H9 (cell line): Measurements from ENCODE around the gene NTRK3. TPM values are rescaled to one million over a fixed set of nuclear protein-coding genes. Genes with fewer than 3 reads are reported as not detected.

Experiments
- DNase-seq: peaks from one replicate; pipeline ENCODE4 v3.0.0-alpha.2; 2017
- H2AFZ ChIP-seq: one replicate; pipeline ENCODE4 v1.6.1; 2013; ENCODE audit warnings: mild to moderate bottlenecking, low read length, control low read depth, moderate library complexity
- H2AK5ac ChIP-seq: 2 replicates; pipeline ENCODE4 v1.6.1; 2013; ENCODE audit warnings: low read length, control low read depth, mixed read lengths; ENCODE audit not compliant: insufficient read length
- H2BK120ac ChIP-seq: one replicate; pipeline ENCODE4 v1.6.1; 2013; ENCODE audit warnings: low read depth, mild to moderate bottlenecking, low read length, control low read depth, inconsistent platforms; ENCODE audit not compliant: poor library complexity, severe bottlenecking
- H2BK12ac ChIP-seq: 2 replicates; pipeline ENCODE4 v1.6.1; 2013; ENCODE audit warnings: low read length, control low read depth, mixed read lengths, low read depth; ENCODE audit not compliant: insufficient read length
- H2BK15ac ChIP-seq: 2 replicates; pipeline ENCODE4 v1.6.1; 2013; ENCODE audit warnings: low read depth, low read length, control low read depth
- H2BK20ac ChIP-seq: one replicate; pipeline ENCODE4 v1.6.1; 2013; ENCODE audit warnings: low read depth, mild to moderate bottlenecking, low read length, control low read depth, inconsistent platforms; ENCODE audit not compliant: poor library complexity, severe bottlenecking
- H2BK5ac ChIP-seq: 2 replicates; pipeline ENCODE4 v1.6.1; 2013; ENCODE audit warnings: low read length, control low read depth, mixed read lengths; ENCODE audit not compliant: insufficient read length
- H3K14ac ChIP-seq: 2 replicates; pipeline ENCODE4 v1.6.1; 2013; ENCODE audit warnings: low read length, control low read depth; ENCODE audit not compliant: insufficient read depth
- H3K18ac ChIP-seq: 2 replicates; pipeline ENCODE4 v1.6.1; 2013; ENCODE audit warnings: low read depth, mild to moderate bottlenecking, mixed read lengths, low read length, control low read depth; ENCODE audit not compliant: insufficient read length
- H3K23ac ChIP-seq: 2 replicates; pipeline ENCODE4 v1.6.1; 2013; ENCODE audit warnings: low read length, control low read depth, mixed read lengths, low read depth; ENCODE audit not compliant: insufficient read length
- H3K23me2 ChIP-seq: 2 replicates; pipeline ENCODE4 v1.6.1; 2013; ENCODE audit warnings: low read depth, mild to moderate bottlenecking, mixed read lengths, low read length, control low read depth; ENCODE audit not compliant: insufficient read length, poor library complexity, severe bottlenecking
- H3K27ac ChIP-seq: 2 replicates; pipeline ENCODE4 v1.5.1; 2013; ENCODE audit warnings: low read length, control low read depth, mixed read lengths, low read depth; ENCODE audit not compliant: insufficient read length
- H3K27me3 ChIP-seq: 2 replicates; pipeline ENCODE4 v1.6.1; 2013; ENCODE audit warnings: low read length, control low read depth, inconsistent platforms; ENCODE audit not compliant: insufficient read depth
- H3K4ac ChIP-seq: 2 replicates; pipeline ENCODE4 v1.6.1; 2013; ENCODE audit warnings: low read depth, mild to moderate bottlenecking, control low read depth, inconsistent platforms, low read length, moderate library complexity
- H3K4me1 ChIP-seq: 2 replicates; pipeline ENCODE4 v1.6.1; 2013; ENCODE audit warnings: low read length, control low read depth, inconsistent platforms; ENCODE audit not compliant: insufficient read depth
- H3K4me2 ChIP-seq: 2 replicates; pipeline ENCODE4 v1.6.1; 2013; ENCODE audit warnings: low read length, control low read depth, mixed read lengths; ENCODE audit not compliant: insufficient read length, insufficient read depth
- H3K56ac ChIP-seq: 2 replicates; pipeline ENCODE4 v1.6.1; 2013; ENCODE audit warnings: low read depth, mild to moderate bottlenecking, mixed read lengths, low read length, control low read depth; ENCODE audit not compliant: insufficient read length
- H3K79me1 ChIP-seq: 2 replicates; pipeline ENCODE4 v1.6.1; 2013; ENCODE audit warnings: low read depth, mild to moderate bottlenecking, moderate library complexity, low read length, control low read depth, inconsistent platforms; ENCODE audit not compliant: insufficient read depth, poor library complexity, severe bottlenecking
- H3K79me2 ChIP-seq: 2 replicates; pipeline ENCODE4 v1.6.1; 2013; ENCODE audit warnings: low read length, control low read depth, inconsistent platforms; ENCODE audit not compliant: insufficient read depth
- H3K9ac ChIP-seq: 2 replicates; pipeline ENCODE4 v1.6.1; 2013; ENCODE audit warnings: low read length, control low read depth, mixed read lengths; ENCODE audit not compliant: insufficient read length; ENCODE audit errors: extremely low read depth
- H3K9me3 ChIP-seq: one replicate; pipeline ENCODE4 v1.6.1; 2013; ENCODE audit warnings: low read depth, low read length, inconsistent platforms; ENCODE audit not compliant: control insufficient read depth
- H3T11ph ChIP-seq: one replicate; pipeline ENCODE4 v1.6.1; 2013; ENCODE audit warnings: mild to moderate bottlenecking, low read length, control low read depth, inconsistent platforms
- H4K20me1 ChIP-seq: one replicate; pipeline ENCODE4 v1.6.1; 2013; ENCODE audit not compliant: control insufficient read depth, insufficient read length, insufficient read depth
- H4K5ac ChIP-seq: 2 replicates; pipeline ENCODE4 v1.6.1; 2013; ENCODE audit warnings: low read depth, mild to moderate bottlenecking, mixed read lengths, low read length, control low read depth; ENCODE audit not compliant: insufficient read length
- H4K8ac ChIP-seq: replicated peaks from 2 replicates; pipeline ENCODE4 v1.6.1; 2013; ENCODE audit warnings: low read length, control low read depth, mixed read lengths, low read depth; ENCODE audit not compliant: insufficient read length
- H4K91ac ChIP-seq: 2 replicates; pipeline ENCODE4 v1.6.1; 2013; ENCODE audit warnings: low read depth, mild to moderate bottlenecking, moderate library complexity, mixed read lengths, low read length, control low read depth; ENCODE audit not compliant: insufficient read length
- H3K27ac Mint-ChIP-seq, 3 experiments: 2 replicates in 2 of 3; 3 replicates in 1 of 3; pipeline ENCODE4 v1.8.0; 2020 to 2021; ENCODE audit warnings: mixed read lengths in 3 of 3, mild to moderate bottlenecking in 1 of 3, moderate library complexity in 1 of 3
- H3K27me3 Mint-ChIP-seq: 2 replicates; pipeline ENCODE4 v1.8.0; 2021; ENCODE audit warnings: low read depth, mild to moderate bottlenecking, moderate library complexity, mixed read lengths
- H3K36me3 Mint-ChIP-seq, 3 experiments: 2 replicates in 2 of 3; 3 replicates in 1 of 3; pipeline ENCODE4 v1.8.0; 2020 to 2021; ENCODE audit warnings: low read depth in 3 of 3, mixed read lengths in 3 of 3; ENCODE audit not compliant: insufficient read depth in 1 of 3
- H3K4me1 Mint-ChIP-seq, 2 experiments: 2 replicates each; pipeline ENCODE4 v1.8.0; 2020; ENCODE audit warnings: mixed read lengths in 2 of 2
- H3K4me3 Mint-ChIP-seq, 2 experiments: 2 replicates in 1 of 2; 3 replicates in 1 of 2; pipeline ENCODE4 v1.8.0; 2020 to 2021; ENCODE audit warnings: mild to moderate bottlenecking in 2 of 2, mixed read lengths in 2 of 2, moderate library complexity in 1 of 2
- H3K9me3 Mint-ChIP-seq, 2 experiments: 2 replicates in 1 of 2; 3 replicates in 1 of 2; pipeline ENCODE4 v1.8.0; 2020; ENCODE audit warnings: mild to moderate bottlenecking in 2 of 2, mixed read lengths in 2 of 2, moderate library complexity in 1 of 2
- WGBS: extraction: QIAGEN DNeasy Blood & Tissue Kit; methylation state at CpG from one replicate; pipeline ENCODE4 v1.1.7; 2013; ENCODE audit warnings: missing lambda C conversion rate, low lambda C conversion rate, mixed read lengths; ENCODE audit not compliant: insufficient read length; ENCODE audit errors: extremely low coverage; 5-methylcytosine and 5-hydroxymethylcytosine counted together
- long read RNA-seq: library from polyadenylated mRNA; unstranded; transcript quantifications from one replicate; pipeline ENCODE4 v2.0.0, GENCODE V29; 2020
- total RNA-seq: library from RNA; stranded (reverse); gene quantifications from 2 replicates; pipeline ENCODE4 v1.2.1, GENCODE V29; 2021
- TF ChIP-seq, protein P1 (sequence below): fragments of 200-600 bp; sonication (generic); conservative IDR thresholded peaks from 3 replicates; pipeline ENCODE4 v1.8.0; 2021; ENCODE audit warnings: antibody characterized with exemption, mild to moderate bottlenecking

NTRK3 gene
- 2.4 and 2.5 TPM in 2 replicates for total RNA-seq
- long read RNA-seq, partial matches to known transcripts, result 0 of 1 reads
- long read RNA-seq, other reads (novel, unspliced or antisense), result 1 of 1 reads

DNA sequence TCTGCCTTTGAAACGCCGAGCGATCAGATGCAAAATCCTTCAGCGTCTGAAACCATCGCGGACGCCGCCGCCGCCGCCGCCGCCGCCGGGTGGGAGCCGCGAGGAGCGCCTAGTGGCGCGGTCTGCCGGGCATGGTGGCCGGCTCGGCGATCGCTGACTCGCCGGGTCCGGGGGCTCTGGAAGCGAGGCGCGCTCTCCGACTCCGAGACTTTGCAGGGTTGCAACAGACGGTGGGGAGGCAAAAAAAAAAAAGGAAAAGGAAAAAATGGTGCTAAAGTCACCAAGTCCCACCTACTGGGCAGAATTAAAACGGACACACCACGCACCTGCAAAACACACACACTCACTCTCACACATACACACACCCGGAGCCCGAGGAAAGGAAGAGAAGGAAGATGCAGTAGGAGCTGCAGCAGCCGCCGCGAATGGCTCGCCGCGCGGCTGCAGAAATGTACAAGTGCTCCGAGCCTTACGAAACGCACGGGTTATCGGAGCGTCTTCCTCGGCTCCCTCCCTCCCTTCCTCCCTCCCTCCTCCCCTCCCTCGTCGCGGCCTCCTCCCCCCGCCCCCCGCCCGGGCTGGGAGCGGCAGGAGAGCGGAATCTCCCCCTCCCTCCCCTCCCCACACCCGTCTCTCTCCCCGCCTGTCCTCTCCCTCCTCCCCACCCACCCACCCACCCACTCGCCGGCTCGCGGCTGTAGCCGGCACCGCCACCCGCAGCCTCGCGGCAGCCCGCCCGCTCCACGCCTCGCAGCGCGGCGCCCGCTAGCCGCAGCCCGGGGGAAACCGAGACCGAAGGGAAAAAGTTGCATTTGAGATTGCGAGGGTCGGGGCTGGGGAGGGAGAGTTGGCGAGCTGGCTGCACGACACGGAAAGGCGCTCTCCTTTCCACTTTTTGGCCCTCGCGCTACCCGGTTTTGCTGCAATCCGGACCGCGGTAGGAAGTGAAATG lies at the start of gene NTRK3:
Gene NTRK3, minus strand, starts transcription at position 461 of the 952 bp plus-strand sequence. CDS start 586 bp downstream, outside the sequence.
- no peaks in the 10 kb centered on the region for H3K4me1 ChIP-seq
- no peak within 1 kb of the TSS for H2BK20ac ChIP-seq
- peaks cover 93% of the 10 kb centered on the region for H3K27me3 Mint-ChIP-seq
- H3K18ac ChIP-seq, result peak within 1 kb of the TSS; percentile 4
- no peaks in the 10 kb centered on the region for H4K20me1 ChIP-seq
- no peak within 1 kb of the TSS for H4K91ac ChIP-seq
- H3K4me3 Mint-ChIP-seq, result peak within 1 kb of the TSS; percentile 83 to 96
- H3K9me3 Mint-ChIP-seq, result no peaks in the 10 kb centered on the region; a peak in 2 of 5 replicates
- no peak within 1 kb of the TSS for H3K4ac ChIP-seq
- H2BK120ac ChIP-seq, result no peak within 1 kb of the TSS
- no peak within 1 kb of the TSS; a peak in 1 of 7 replicates for H3K27ac Mint-ChIP-seq
- H2BK12ac ChIP-seq, result no peak within 1 kb of the TSS
- no peak within 1 kb of the TSS for H2AK5ac ChIP-seq
- peak within 1 kb of the TSS; percentile 87 for H3K4me2 ChIP-seq
- no peaks in the 10 kb centered on the region for H3K79me2 ChIP-seq
- H3K27ac ChIP-seq, result no peak within 1 kb of the TSS
- peaks cover 0 to 3% (median 0%) of the 10 kb centered on the region in 3 experiments; a peak in 2 of 7 replicates for H3K36me3 Mint-ChIP-seq
- peaks cover 24% of the 10 kb centered on the region for H3K27me3 ChIP-seq
- H4K8ac ChIP-seq, result no peak within 1 kb of the TSS
- DNase-seq, result peak; percentile 64
- WGBS, result no CpG with 5 or more reads among the region's 95 CpGs
- TF ChIP-seq, protein P1, sequence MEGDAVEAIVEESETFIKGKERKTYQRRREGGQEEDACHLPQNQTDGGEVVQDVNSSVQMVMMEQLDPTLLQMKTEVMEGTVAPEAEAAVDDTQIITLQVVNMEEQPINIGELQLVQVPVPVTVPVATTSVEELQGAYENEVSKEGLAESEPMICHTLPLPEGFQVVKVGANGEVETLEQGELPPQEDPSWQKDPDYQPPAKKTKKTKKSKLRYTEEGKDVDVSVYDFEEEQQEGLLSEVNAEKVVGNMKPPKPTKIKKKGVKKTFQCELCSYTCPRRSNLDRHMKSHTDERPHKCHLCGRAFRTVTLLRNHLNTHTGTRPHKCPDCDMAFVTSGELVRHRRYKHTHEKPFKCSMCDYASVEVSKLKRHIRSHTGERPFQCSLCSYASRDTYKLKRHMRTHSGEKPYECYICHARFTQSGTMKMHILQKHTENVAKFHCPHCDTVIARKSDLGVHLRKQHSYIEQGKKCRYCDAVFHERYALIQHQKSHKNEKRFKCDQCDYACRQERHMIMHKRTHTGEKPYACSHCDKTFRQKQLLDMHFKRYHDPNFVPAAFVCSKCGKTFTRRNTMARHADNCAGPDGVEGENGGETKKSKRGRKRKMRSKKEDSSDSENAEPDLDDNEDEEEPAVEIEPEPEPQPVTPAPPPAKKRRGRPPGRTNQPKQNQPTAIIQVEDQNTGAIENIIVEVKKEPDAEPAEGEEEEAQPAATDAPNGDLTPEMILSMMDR, result 0 out of 3 replicates have a peak, but pooled peaks have one; percentile 12
- peaks cover 23% of the 10 kb centered on the region for H3K23me2 ChIP-seq
- no peak within 1 kb of the TSS for H2BK15ac ChIP-seq
- no peak within 1 kb of the TSS for H4K5ac ChIP-seq
- no peaks in the 10 kb centered on the region for H3K9me3 ChIP-seq
- H2BK5ac ChIP-seq, result no peak within 1 kb of the TSS
- 0 out of 2 replicates have a peak within 1 kb of the TSS, but pooled peaks have one; percentile 25 for H3K14ac ChIP-seq
- no peak within 1 kb of the TSS for H3K56ac ChIP-seq
- no peak within 1 kb of the TSS for H2AFZ ChIP-seq
- no peak within 1 kb of the TSS for H3T11ph ChIP-seq
- no peaks in the 10 kb centered on the region for H3K79me1 ChIP-seq
- H3K4me1 Mint-ChIP-seq, result peaks cover 17 to 25% of the 10 kb centered on the region in 2 experiments
- H3K23ac ChIP-seq, result no peak within 1 kb of the TSS
- no peak within 1 kb of the TSS for H3K9ac ChIP-seq
